GM12891 (cell line): ENCODE data around the gene GEMIN5.
"Not testable (repeated sequence)": the region's sequence is repeated elsewhere in the genome, so short reads cannot be mapped to it uniquely, and the experiment has no call there.

Experiments
- DNase-seq: peaks from one replicate; pipeline ENCODE4 v3.0.0; 2011; ENCODE audit warnings: low spot score; ENCODE audit not compliant: insufficient read length
- FAIRE-seq: peaks from 2 replicates; lab custom pipeline; 2011; peaks lifted over from hg19 to GRCh38; lab: Jason Lieb, UNC
- PAX5 ChIP-seq: IDR thresholded peaks from 2 replicates; pipeline ENCODE4 v1.6.1; 2011; ENCODE audit warnings: low read length, moderate library complexity, mild to moderate bottlenecking; ENCODE audit not compliant: insufficient read depth, severe bottlenecking
- POLR2A ChIP-seq: IDR thresholded peaks from 2 replicates; pipeline ENCODE4 v1.6.1; 2011; ENCODE audit warnings: low read depth, low read length, control low read depth
- POLR2AphosphoS5 ChIP-seq: IDR thresholded peaks from 2 replicates; pipeline ENCODE4 v1.6.1; 2011; ENCODE audit warnings: low read depth, low read length, control low read depth
- POU2F2 ChIP-seq: IDR thresholded peaks from 2 replicates; pipeline ENCODE4 v1.6.1; 2011; ENCODE audit warnings: low read depth, mild to moderate bottlenecking, control low read depth, low read length, moderate library complexity
- SPI1 ChIP-seq: IDR thresholded peaks from 2 replicates; pipeline ENCODE4 v1.6.1; 2011; ENCODE audit warnings: low read depth, low read length, control low read depth
- TAF1 ChIP-seq: IDR thresholded peaks from 2 replicates; pipeline ENCODE4 v1.6.1; 2011; ENCODE audit warnings: low read depth, low read length, control low read depth

Gene GEMIN5

DNA sequence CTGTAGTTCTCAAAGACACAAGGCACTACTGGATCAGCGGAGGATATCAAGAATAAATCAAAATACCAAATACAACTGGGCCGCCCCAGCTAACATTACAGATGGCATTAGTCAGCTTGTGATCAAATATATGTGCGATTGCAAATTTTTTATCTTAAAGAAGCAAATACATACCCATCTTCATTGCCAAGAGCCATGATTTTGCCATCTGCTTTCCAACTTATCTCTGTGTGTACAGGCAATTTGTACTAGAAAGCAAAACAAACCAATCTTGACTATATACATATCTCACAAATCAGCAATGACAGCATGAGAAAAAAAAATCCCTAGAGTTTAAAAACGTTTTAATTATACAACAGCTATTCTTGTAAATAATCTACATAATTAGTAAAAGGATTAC, 20.3 kb downstream of the GEMIN5 start:
- no peak for TF ChIP-seq TAF1
- TF ChIP-seq POLR2AphosphoS5 = no peak
- no peak for TF ChIP-seq POU2F2
- no peak for TF ChIP-seq POLR2A
- no peak for TF ChIP-seq PAX5
- TF ChIP-seq SPI1 = no peak
- no peak for DNase-seq
- FAIRE-seq = no peak

DNA sequence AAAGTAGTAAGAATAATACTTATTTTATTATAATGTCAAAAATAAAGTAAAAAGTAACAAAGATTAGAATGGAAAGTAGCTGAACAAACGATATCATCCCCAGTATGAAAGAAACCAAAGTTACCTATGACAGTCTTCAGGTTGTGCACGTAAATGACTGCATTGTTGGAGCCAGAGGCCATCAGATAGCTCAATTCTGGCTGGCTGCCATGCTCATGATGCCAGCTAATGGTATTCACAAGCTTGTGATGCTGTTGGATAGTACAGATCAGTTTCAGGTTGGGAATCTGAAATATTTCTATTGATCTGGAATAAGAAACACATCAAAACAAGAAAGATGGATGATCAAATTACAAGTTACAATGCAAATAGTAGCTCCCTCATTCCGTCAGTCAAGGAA, 21.1 kb downstream of the GEMIN5 start:
- FAIRE-seq (no peak), DNase-seq (no peak)
- TF ChIP-seq POLR2A (no peak), POLR2AphosphoS5 (no peak), PAX5 (no peak), TAF1 (no peak), POU2F2 (no peak), SPI1 (no peak)

DNA sequence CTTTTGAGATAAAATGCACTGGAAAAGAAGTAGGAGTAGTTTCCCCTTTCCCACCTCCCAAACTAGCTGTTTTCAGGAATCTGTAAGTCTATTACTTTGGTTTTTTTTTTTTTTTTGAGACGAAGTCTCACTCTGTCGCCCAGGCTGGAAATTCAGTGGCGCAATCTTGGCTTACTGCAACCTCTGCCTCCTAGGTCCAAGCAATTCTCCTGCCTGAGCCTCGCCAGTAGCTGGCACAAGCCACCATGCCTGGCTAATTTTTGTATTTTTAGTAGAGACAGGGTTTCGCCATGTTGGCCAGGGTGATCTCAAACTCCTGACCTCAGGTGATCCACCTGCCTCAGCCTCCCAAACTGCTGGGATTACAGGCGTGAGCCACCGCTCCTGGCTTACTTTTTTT, 32.4 kb downstream of the GEMIN5 start:
- not testable (repeated sequence) for DNase-seq, FAIRE-seq

DNA sequence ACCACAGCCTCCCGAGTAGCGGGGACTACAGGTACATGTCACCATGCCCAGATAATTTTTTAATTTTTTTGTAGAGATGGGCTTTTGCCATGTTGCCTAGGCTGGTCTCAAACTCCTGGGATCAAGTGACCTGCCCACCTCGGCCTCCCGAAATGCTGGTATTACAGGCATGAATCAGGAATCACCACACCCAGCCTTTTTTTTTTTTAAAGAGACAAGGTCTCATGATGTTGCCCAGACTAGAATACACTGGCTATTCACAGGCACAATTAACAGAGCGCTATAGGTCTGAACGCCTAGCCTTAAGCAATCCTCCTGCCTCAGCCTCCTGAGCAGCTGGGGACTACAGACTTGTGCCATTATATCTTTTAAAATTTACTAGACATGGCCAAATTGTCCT, 36.1 kb downstream of the GEMIN5 start:
- DNase-seq = no peak
- no peak for FAIRE-seq
- TF ChIP-seq PAX5 (no peak), POLR2A (no peak), SPI1 (no peak), POLR2AphosphoS5 (no peak), POU2F2 (no peak), TAF1 (no peak)

DNA sequence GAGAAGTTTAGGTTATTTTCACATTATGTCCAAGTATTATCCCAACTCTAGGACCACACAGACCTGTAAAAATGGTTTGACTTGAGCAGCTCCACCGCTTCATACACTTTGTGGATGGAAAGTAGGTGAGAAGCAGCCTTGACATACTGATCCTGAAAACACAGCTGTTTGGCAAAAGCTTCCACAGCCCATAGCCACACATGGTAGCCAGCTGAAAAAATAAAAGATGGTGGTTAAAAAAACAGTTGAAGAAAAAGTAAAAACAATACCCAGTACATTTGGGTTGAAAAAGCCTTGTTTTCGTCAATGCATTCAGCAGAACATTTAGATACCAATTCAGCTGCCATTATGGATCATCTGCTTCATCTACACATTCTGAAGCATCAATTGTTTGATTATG, 36.7 kb downstream of the GEMIN5 start:
- FAIRE-seq (no peak), DNase-seq (no peak)
- TF ChIP-seq SPI1 = no peak
- no peak for TF ChIP-seq PAX5

DNA sequence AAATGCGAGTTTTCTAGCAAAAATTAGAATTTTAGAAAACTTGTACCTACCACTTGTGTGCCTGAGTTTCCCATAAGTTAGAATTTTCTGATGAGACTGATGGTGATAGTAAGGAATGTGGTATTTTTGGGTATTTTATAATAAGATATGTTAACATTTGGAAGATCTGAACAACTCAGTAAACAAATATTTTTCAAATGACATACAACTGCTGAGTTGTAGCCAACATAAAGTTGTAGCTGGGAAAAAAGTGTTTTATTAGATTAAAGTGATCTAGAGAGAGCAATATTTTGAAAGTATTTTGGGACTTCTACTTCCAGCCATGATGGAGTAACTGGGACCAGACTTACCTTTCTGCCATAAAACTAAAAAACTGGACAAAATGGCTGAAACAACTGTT, 37.9 kb downstream of the GEMIN5 start:
- no peak for FAIRE-seq
- DNase-seq = no peak
- TF ChIP-seq POLR2AphosphoS5 = no peak
- TF ChIP-seq SPI1 = no peak
- no peak for TF ChIP-seq POLR2A
- TF ChIP-seq PAX5 = no peak
- TF ChIP-seq POU2F2 = no peak
- no peak for TF ChIP-seq TAF1

GRCh38 chr5:154899151-154899816, 38.7 kb downstream of the GEMIN5 start:
- DNase-seq (no peak), FAIRE-seq (no peak)
- TF ChIP-seq PAX5 (no peak), POLR2A (no peak), TAF1 (no peak)

DNA sequence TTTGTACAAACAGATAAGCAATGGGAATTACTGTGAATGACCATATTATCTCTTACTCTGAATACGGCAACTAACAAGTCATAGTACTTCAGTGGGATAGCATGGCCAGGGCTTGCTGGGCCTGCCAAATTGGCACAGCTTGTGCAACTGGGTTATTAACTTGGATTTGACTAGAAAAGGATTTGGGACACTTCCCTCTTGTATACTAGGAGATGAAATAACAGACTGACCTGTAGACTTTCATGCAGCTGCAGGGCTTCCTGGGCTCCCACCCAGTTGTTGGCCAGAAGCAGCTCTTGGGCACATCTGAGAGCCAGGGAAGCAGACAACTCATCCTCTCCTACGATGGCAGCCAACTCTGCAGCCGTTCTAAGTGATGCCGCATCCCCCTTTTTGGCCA, 39.8 kb downstream of the GEMIN5 start:
- FAIRE-seq (no peak), DNase-seq (no peak)
- TF ChIP-seq PAX5 (no peak), POU2F2 (no peak), TAF1 (no peak), SPI1 (no peak), POLR2AphosphoS5 (no peak), POLR2A (no peak)

- no peak for FAIRE-seq
- TF ChIP-seq POLR2A (no peak), TAF1 (no peak)
- DNase-seq = no peak
Measured at GRCh38 chr5:154896562-154897165, 41.3 kb downstream of the GEMIN5 start.

DNA sequence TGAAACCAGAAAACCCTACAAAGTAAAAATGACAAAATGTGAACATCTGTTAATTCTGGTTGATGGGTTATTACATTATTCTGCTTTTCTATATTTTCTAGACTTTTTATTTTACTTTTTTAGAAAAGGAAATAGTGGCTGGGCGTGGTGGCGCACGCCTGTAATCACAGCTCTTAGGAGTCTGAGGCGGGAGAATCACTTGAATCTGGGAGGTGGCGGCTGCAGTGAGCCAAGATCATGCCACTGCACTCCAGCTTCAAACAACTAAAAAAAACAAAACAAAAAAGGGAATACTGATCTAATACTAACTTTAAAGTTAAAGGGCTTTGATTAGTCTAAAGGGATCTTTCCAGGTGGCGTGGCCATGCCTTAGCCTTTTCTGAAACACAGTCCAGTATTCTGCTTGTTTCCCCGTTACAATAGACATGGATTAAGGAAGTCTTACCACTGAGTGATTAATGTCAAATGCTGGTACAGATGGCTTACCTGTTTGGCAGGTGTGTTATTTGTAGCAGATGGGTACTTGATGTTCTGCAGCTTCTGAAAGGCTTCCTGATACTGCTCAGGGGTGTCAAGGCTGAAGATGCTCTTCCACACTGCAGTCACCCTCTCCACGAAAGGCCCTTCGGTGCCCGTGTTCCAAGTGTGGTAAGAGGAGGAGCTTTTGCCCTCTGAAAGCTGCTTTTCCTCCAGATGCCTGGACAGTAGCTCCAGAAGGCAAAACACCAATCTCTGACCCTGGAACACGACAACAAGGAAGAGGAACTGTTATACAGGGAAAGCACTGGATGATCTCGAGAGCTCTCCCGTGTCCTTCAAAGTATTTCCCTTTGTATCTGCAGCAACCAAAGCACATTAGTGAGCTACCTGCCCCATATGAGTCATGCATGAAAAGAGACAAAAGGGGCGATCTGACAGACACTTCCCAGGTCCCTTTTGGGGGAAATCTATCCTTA, 42.1 kb downstream of the GEMIN5 start:
- DNase-seq (no peak), FAIRE-seq (no peak)
- TF ChIP-seq TAF1 (no peak), PAX5 (no peak), SPI1 (no peak), POU2F2 (no peak), POLR2AphosphoS5 (no peak), POLR2A (no peak)

DNA sequence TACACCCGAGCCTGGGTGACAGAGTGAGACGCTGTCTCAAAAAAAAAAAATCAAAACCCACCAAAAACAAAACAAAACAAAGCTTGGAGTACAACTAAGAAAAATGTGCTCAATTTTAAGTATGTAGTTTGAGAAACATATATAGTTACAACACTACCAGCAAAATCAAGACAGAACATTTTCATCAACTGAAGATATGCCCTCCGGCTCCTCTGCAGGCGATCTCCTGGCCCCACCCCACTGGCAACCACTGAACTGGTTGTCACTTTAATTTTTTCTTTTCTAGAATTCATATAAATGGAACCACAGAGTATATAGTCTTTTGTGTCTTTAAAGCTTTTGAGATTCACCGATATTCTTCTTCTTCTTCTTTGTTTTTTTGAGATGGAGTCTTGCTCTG, 44.6 kb downstream of the GEMIN5 start:
- DNase-seq = no peak
- TF ChIP-seq PAX5 = no peak
- TF ChIP-seq SPI1 = no peak
- TF ChIP-seq POLR2A = no peak
- no peak for TF ChIP-seq TAF1
- no peak for TF ChIP-seq POU2F2
- no peak for TF ChIP-seq POLR2AphosphoS5
- FAIRE-seq = no peak
